Measurements from ENCODE around the gene FOXRED1. TPM values are rescaled to one million over a fixed set of nuclear protein-coding genes. Genes with fewer than 3 reads are reported as not detected.

The FOXRED1 gene
- total RNA-seq, 1 experiment from 2014 or later = 67.5 TPM

GRCh38 chr11:126219547-126219946, 49.4 kb upstream of the FOXRED1 start:
- H3K4ac ChIP-seq (ENCODE audit: low read depth, low read length) = no peak overlapping the region
- peaks cover 26% of the 10 kb centered on the region; the same call in 1 of the 2 replicates for H3K79me2 ChIP-seq (ENCODE audit: insufficient read depth, low read length)
- Mint-ChIP-seq H3K36me3 (ENCODE audit: insufficient read depth in 1 of 3, low read depth in 3 of 3) (peaks cover 2 to 5% (median 5%) of the 10 kb centered on the region in 3 experiments; a peak in 5 of 7 replicates), H3K27ac (peak overlapping the region in 1 of 3 experiments; percentile 68; a peak in 1 of 7 replicates), H3K4me3 (no peak overlapping the region), H3K27me3 (ENCODE audit: low read depth) (no peaks in the 10 kb centered on the region), H3K4me1 (no peaks in the 10 kb centered on the region), H3K9me3 (peaks cover 2 to 4% of the 10 kb centered on the region in 2 experiments; a peak in 3 of 5 replicates)
- H3K4me1 ChIP-seq (ENCODE audit: insufficient read depth, low read length) = no peaks in the 10 kb centered on the region
- H3K79me1 ChIP-seq (ENCODE audit: insufficient read depth, low read depth, low read length, poor library complexity, severe bottlenecking) = peaks cover 17% of the 10 kb centered on the region
- no peak overlapping the region for H3K18ac ChIP-seq (ENCODE audit: insufficient read length, low read depth, low read length)
- no peaks in the 10 kb centered on the region for H4K20me1 ChIP-seq (ENCODE audit: control insufficient read depth, insufficient read depth, insufficient read length)
- H3K23ac ChIP-seq (ENCODE audit: insufficient read length, low read depth, low read length) = no peak overlapping the region
- no peak overlapping the region for H3K4me2 ChIP-seq (ENCODE audit: insufficient read depth, insufficient read length, low read length)
- no peak overlapping the region for H2BK12ac ChIP-seq (ENCODE audit: insufficient read length, low read depth, low read length)
- H3K23me2 ChIP-seq (ENCODE audit: insufficient read length, low read depth, low read length, poor library complexity, severe bottlenecking) = no peaks in the 10 kb centered on the region
- no peak overlapping the region for H3K14ac ChIP-seq (ENCODE audit: insufficient read depth, low read length)
- no peak overlapping the region for H2BK120ac ChIP-seq (ENCODE audit: low read depth, low read length, poor library complexity, severe bottlenecking)
- no peak overlapping the region for H2AFZ ChIP-seq (ENCODE audit: low read length)
- no peak for DNase-seq
- no peak overlapping the region for H3T11ph ChIP-seq (ENCODE audit: low read length)
- no peak overlapping the region for H2BK5ac ChIP-seq (ENCODE audit: insufficient read length, low read length)
- no peaks in the 10 kb centered on the region for H3K9me3 ChIP-seq (ENCODE audit: control insufficient read depth, low read depth, low read length)
- TF ChIP-seq CTCF (conservative IDR thresholded peaks at IDR 0.05) = no peak
- no peak overlapping the region for H4K91ac ChIP-seq (ENCODE audit: insufficient read length, low read depth, low read length)
- no peak overlapping the region for H4K5ac ChIP-seq (ENCODE audit: insufficient read length, low read depth, low read length)
- WGBS (ENCODE audit: extremely low coverage, insufficient read length, low lambda C conversion rate) = no CpG with 5 or more reads among the region's 4 CpGs
- no peak overlapping the region for H4K8ac ChIP-seq (replicated peaks; ENCODE audit: insufficient read length, low read depth, low read length)
- H2BK20ac ChIP-seq (ENCODE audit: low read depth, low read length, poor library complexity, severe bottlenecking) = no peak overlapping the region
- H3K56ac ChIP-seq (ENCODE audit: insufficient read length, low read depth, low read length) = no peak overlapping the region
- no peak overlapping the region for H2BK15ac ChIP-seq (ENCODE audit: low read depth, low read length)
- no peaks in the 10 kb centered on the region for H3K27me3 ChIP-seq (ENCODE audit: insufficient read depth, low read length)
- no peak overlapping the region for H2AK5ac ChIP-seq (ENCODE audit: insufficient read length, low read length)
- no peak overlapping the region for H3K27ac ChIP-seq (ENCODE audit: insufficient read length, low read depth, low read length)
- no peak overlapping the region for H3K9ac ChIP-seq (ENCODE audit: extremely low read depth, insufficient read length, low read length)
